Kidney (tissue), 22 donors: Measurements from ENCODE around the gene NID1. TPM values are rescaled to one million over a fixed set of nuclear protein-coding genes. Genes with fewer than 3 reads are reported as not detected.

Experiments used
- DNase-seq, 5 donors: peaks; one replicate each; pipeline ENCODE4 v3.0.0-alpha.2; 2013 to 2020
- FAIRE-seq: peaks from 2 replicates; lab custom pipeline; 2012; peaks lifted over from hg19 to GRCh38; lab: Jason Lieb, UNC
- H3K27ac ChIP-seq, 2 donors: one replicate each; pipeline ENCODE4 v1.7.0; 2013; ENCODE audit warnings: low read depth in 2 of 2, low read length in 2 of 2, inconsistent platforms in 1 of 2
- H3K27me3 ChIP-seq: one replicate; pipeline ENCODE4 v1.7.1; 2013; ENCODE audit warnings: low read length, inconsistent platforms; ENCODE audit not compliant: control insufficient read depth, insufficient read depth
- H3K36me3 ChIP-seq, 3 donors: one replicate each; pipeline versions ENCODE4 v1.7.0 to v1.7.1; 2013; ENCODE audit warnings: low read length in 3 of 3, control low read depth in 1 of 3, inconsistent platforms in 1 of 3; ENCODE audit not compliant: insufficient read depth in 3 of 3, control insufficient read depth in 2 of 3
- H3K4me1 ChIP-seq, 3 donors: one replicate each; pipeline versions ENCODE4 v1.7.0 to v1.7.1; 2013; ENCODE audit warnings: low read length in 3 of 3, inconsistent platforms in 1 of 3, low read depth in 1 of 3; ENCODE audit not compliant: control insufficient read depth in 2 of 3, insufficient read depth in 2 of 3
- H3K4me3 ChIP-seq, 3 donors: one replicate each; pipeline versions ENCODE4 v1.7.0 to v1.8.1; 2013; ENCODE audit warnings: low read length in 3 of 3, control low read depth in 1 of 3, inconsistent platforms in 1 of 3
- H3K9ac ChIP-seq, 3 donors: one replicate each; pipeline versions ENCODE4 v1.7.0 to v1.7.1; 2013; ENCODE audit warnings: low read length in 3 of 3, control low read depth in 1 of 3, inconsistent platforms in 1 of 3
- H3K9me3 ChIP-seq, 3 donors: one replicate each; pipeline versions ENCODE4 v1.7.0 to v1.7.1; 2013; ENCODE audit warnings: low read length in 3 of 3, control low read depth in 1 of 3, inconsistent platforms in 1 of 3; ENCODE audit not compliant: control insufficient read depth in 2 of 3, insufficient read depth in 1 of 3
- intact Hi-C: fragments of 100-400 bp; cut with DNase I; formaldehyde crosslinking; loops from one replicate; pipeline ENCODE4 v1.11.1; 2022
- long read RNA-seq, 10 donors: library from polyadenylated mRNA in 1 of 10; unstranded in 1 of 10; transcript quantifications; one replicate each; pipeline ENCODE4 v2.0.0 and lab custom pipeline, GENCODE V29; 2021 to 2026
- polyA plus RNA-seq: library from polyadenylated mRNA; stranded (reverse); fragments of 350-450 nt; fragmentation: Illumina TruSeq; extraction: RNeasy Lipid Tissue Mini Kit (QIAGEN cat#74804); gene quantifications from one replicate; pipeline ENCODE4 v1.2.3, GENCODE V29; 2014; ENCODE audit warnings: low read depth, low replicate concordance; ENCODE audit not compliant: insufficient read depth
- total RNA-seq: library from RNA; stranded (reverse); fragmentation: NEBNext Ultra II Directional; extraction: Animal tissue kit (Norgen Biotek cat#: 25700); gene quantifications from one replicate; pipeline ENCODE4 v1.2.1, GENCODE V29; 2021
- TF ChIP-seq, protein P1 (sequence below): IDR thresholded peaks from 3 replicates; pipeline ENCODE4 v1.5.1; 2012; ENCODE audit warnings: mild to moderate bottlenecking, moderate library complexity, borderline replicate concordance; ENCODE audit not compliant: insufficient read depth; ENCODE audit errors: extremely low read depth
- donor health status: control.
- donor health status: control.
- donor health status: control.
- donor health status: control.
- donor health status: control.
- donor health status: DM: yes; HTN: yes; CAD: no.
- donor health status: Normal renal cell carcinoma (clear cell type).

NID1 gene
- total RNA-seq (70.1 TPM), polyA plus RNA-seq (7.4 TPM)
- long read RNA-seq, donor 1, full-length matches to known transcripts: 4 of 44 reads
- long read RNA-seq, donor 1, partial matches to known transcripts: 40 of 44 reads
- long read RNA-seq, donor 1, other reads (novel, unspliced or antisense): 0 of 44 reads
- long read RNA-seq, donor 2, full-length matches to known transcripts: 10 of 15 reads
- long read RNA-seq, donor 2, partial matches to known transcripts: 5 of 15 reads
- long read RNA-seq, donor 2, other reads (novel, unspliced or antisense): 0 of 15 reads
- long read RNA-seq, donor 3, full-length matches to known transcripts: 8 of 13 reads
- long read RNA-seq, donor 3, partial matches to known transcripts: 5 of 13 reads
- long read RNA-seq, donor 3, other reads (novel, unspliced or antisense): 0 of 13 reads
- long read RNA-seq, donor 4, full-length matches to known transcripts: 12 of 39 reads
- long read RNA-seq, donor 4, partial matches to known transcripts: 27 of 39 reads
- long read RNA-seq, donor 4, other reads (novel, unspliced or antisense): 0 of 39 reads
- long read RNA-seq, donor 5: 0 reads
- long read RNA-seq, donor 6: 0 reads
- long read RNA-seq, donor 7, full-length matches to known transcripts: 1 of 10 reads
- long read RNA-seq, donor 7, partial matches to known transcripts: 1 of 10 reads
- long read RNA-seq, donor 7, other reads (novel, unspliced or antisense): 8 of 10 reads
- long read RNA-seq, donor 8, full-length matches to known transcripts: 7 of 43 reads
- long read RNA-seq, donor 8, partial matches to known transcripts: 36 of 43 reads
- long read RNA-seq, donor 8, other reads (novel, unspliced or antisense): 0 of 43 reads
- long read RNA-seq, donor 9: 0 reads
- long read RNA-seq, donor 10, full-length matches to known transcripts: 7 of 40 reads
- long read RNA-seq, donor 10, partial matches to known transcripts: 33 of 40 reads
- long read RNA-seq, donor 10, other reads (novel, unspliced or antisense): 0 of 40 reads

GRCh38 chr1:236064674-236065508 is at the start of gene NID1:
Gene NID1, minus strand, starts transcription at chr1:236065090. Its CDS starts 11 bp downstream, at chr1:236065079.
- H3K36me3 ChIP-seq: no peaks in the 10 kb centered on the region
- no peaks in the 10 kb centered on the region for H3K27me3 ChIP-seq
- DNase-seq (peak; percentile 89 to 97 (median 93)), FAIRE-seq (no peak)
- TF ChIP-seq, protein P1, sequence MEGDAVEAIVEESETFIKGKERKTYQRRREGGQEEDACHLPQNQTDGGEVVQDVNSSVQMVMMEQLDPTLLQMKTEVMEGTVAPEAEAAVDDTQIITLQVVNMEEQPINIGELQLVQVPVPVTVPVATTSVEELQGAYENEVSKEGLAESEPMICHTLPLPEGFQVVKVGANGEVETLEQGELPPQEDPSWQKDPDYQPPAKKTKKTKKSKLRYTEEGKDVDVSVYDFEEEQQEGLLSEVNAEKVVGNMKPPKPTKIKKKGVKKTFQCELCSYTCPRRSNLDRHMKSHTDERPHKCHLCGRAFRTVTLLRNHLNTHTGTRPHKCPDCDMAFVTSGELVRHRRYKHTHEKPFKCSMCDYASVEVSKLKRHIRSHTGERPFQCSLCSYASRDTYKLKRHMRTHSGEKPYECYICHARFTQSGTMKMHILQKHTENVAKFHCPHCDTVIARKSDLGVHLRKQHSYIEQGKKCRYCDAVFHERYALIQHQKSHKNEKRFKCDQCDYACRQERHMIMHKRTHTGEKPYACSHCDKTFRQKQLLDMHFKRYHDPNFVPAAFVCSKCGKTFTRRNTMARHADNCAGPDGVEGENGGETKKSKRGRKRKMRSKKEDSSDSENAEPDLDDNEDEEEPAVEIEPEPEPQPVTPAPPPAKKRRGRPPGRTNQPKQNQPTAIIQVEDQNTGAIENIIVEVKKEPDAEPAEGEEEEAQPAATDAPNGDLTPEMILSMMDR: peak; percentile 12
- peak within 1 kb of the TSS; percentile 46 to 87 (median 83) for H3K9ac ChIP-seq
- H3K4me3 ChIP-seq: peak within 1 kb of the TSS; percentile 72 to 84 (median 73)
- intact Hi-C loops: no loop called here
- peaks cover 0 to 10% (median 9%) of the 10 kb centered on the region in 3 donors for H3K4me1 ChIP-seq
- H3K27ac ChIP-seq: peak within 1 kb of the TSS; percentile 95 to 96
- no peaks in the 10 kb centered on the region for H3K9me3 ChIP-seq

DNA sequence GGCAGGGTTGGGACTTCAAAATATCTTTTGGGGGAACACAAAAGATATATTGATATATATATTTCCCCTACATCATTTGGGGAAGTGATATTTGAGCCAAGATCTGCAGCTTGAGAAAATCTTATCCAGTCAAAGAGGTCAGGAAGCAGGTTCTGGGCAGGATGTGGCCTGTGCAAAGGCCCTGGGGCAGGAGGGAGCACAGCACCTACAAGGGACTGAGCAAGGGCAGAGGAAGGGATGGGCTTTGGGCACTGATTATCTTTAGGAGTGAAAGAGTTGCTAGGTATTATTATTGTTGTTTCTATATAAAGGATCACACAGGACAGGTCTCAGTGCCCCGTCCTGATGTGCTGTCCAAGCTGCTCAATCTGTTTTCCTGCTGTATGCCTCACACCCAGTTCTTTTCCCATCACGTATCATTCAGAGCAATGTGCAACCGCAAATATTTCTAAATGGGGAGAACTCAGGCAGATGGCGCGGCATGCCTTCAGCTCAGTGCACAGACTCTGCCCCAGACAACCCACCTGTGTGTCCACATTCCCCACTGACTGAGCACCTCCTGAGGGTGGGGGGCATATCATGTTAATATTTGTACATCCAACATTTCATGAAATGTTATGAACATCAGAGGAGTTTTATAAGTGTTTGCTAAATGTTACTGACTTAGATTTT is 49.3 kb upstream of the NID1 start:
- H3K27me3 ChIP-seq: no peaks in the 10 kb centered on the region
- H3K27ac ChIP-seq: no peak overlapping the region
- H3K4me1 ChIP-seq: no peaks in the 10 kb centered on the region
- intact Hi-C loops: no loop called here
- DNase-seq (no peak), FAIRE-seq (no peak)
- no peaks in the 10 kb centered on the region for H3K9me3 ChIP-seq
- TF ChIP-seq, protein P1: no peak
- no peak overlapping the region for H3K9ac ChIP-seq
- no peaks in the 10 kb centered on the region for H3K36me3 ChIP-seq
- no peak overlapping the region for H3K4me3 ChIP-seq
